ENCODE measurements around the gene PIWIL4.
"Not testable (repeated sequence)": the region's sequence is repeated elsewhere in the genome, so short reads cannot be mapped to it uniquely, and the experiment has no call there.

Gene PIWIL4

DNA sequence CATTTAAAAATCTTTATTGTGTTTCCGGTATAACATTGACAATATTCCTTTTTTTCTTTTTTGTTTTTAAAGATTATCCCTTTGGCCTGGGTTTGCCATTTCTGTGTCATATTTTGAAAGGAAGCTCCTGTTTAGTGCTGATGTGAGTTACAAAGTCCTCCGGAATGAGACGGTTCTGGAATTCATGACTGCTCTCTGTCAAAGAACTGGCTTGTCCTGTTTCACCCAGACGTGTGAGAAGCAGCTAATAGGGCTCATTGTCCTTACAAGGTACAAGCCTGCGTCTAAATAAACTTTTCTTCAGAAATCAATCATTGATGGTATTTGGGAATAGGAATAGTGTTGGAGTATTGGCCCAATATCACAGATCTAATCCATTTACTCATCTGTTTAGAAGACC is 19.8 kb downstream of the PIWIL4 start:
- no peak for DNase-seq

- no peak for DNase-seq
Measured at GRCh38 chr11:94588366-94588942, 21.3 kb downstream of the PIWIL4 start.

GRCh38 chr11:94590352-94591041 is 23.3 kb downstream of the PIWIL4 start:
- DNase-seq = no peak

GRCh38 chr11:94593030-94593429 is 25.9 kb downstream of the PIWIL4 start:
- no peak for DNase-seq

DNA sequence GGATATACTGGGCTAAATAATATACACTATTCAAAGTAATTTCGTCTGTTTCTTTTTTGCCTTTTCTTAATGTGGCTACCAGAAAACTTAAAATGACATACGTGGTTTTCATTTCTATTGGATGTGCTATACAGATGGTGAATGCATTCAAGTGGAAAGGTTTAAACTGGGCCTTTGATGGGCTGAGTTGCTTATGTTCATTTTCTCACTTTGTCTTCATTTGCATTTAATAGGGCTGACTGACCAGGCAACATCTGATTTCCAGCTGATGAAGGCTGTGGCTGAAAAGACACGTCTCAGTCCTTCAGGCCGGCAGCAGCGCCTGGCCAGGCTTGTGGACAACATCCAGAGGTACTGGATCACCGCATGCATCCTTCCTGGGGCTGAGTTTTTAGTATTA is 27.9 kb downstream of the PIWIL4 start:
- DNase-seq = no peak

- no peak for DNase-seq
Measured at GRCh38 chr11:94597896-94598295, 30.7 kb downstream of the PIWIL4 start.

GRCh38 chr11:94599510-94599909 is 32.3 kb downstream of the PIWIL4 start:
- no peak for DNase-seq

GRCh38 chr11:94602430-94603372 is 35.5 kb downstream of the PIWIL4 start:
- DNase-seq = peak; percentile 19

- DNase-seq = no peak
Measured at GRCh38 chr11:94603587-94603986, 36.4 kb downstream of the PIWIL4 start.

- no peak for DNase-seq
Measured at GRCh38 chr11:94604482-94604881, 37.3 kb downstream of the PIWIL4 start.

DNA sequence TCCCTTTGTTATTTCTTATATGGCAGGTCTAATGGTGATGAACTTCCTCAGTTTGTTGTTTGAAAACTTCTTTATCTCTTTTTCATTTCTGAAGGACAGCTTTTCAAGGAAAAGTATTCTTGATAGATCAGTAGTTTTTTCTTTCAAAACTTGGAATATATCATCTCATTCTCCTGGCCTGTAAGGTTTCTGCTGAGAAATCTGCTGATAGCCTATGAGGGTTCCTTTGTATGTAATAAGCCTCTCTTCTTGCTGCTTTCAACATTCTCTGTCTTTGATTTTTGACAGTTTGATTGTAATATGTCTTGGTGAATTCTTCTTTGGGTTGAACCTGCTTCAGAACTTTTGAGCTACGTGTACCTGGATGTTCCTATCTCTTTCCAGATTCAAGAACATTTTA is 46.0 kb downstream of the PIWIL4 start:
- no peak for DNase-seq

- DNase-seq = peak; percentile 46
Measured at GRCh38 chr11:94623120-94623735, 56.1 kb downstream of the PIWIL4 start.

- DNase-seq = not testable (repeated sequence)
Measured at GRCh38 chr11:94625422-94625821, 58.3 kb downstream of the PIWIL4 start.

GRCh38 chr11:94627003-94627560 is 59.9 kb downstream of the PIWIL4 start:
- not testable (repeated sequence) for DNase-seq

GRCh38 chr11:94629741-94630140 is 62.6 kb downstream of the PIWIL4 start:
- DNase-seq = no peak

GRCh38 chr11:94630221-94630620 is 63.1 kb downstream of the PIWIL4 start:
- DNase-seq = no peak

DNA sequence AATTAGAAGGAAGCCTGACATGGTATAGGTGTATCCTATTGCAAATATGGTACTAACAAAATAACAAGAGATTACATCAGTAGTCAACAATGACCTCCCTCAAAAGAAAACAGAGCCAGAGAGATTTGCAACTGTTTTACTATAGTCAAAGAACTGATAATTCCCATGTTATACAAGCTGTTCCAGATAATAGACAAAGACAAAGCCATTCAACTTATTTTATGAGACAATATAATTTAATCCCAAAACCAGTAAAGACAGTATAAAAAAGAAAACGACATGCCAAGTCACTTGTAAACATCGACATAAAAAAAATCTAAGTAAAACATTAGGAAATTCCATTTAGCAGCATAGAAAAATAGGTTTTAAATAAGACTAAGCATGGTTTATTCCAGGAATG is 65.2 kb downstream of the PIWIL4 start:
- no peak for DNase-seq

- DNase-seq = no peak
Measured at GRCh38 chr11:94635072-94635471, 67.9 kb downstream of the PIWIL4 start.

DNA sequence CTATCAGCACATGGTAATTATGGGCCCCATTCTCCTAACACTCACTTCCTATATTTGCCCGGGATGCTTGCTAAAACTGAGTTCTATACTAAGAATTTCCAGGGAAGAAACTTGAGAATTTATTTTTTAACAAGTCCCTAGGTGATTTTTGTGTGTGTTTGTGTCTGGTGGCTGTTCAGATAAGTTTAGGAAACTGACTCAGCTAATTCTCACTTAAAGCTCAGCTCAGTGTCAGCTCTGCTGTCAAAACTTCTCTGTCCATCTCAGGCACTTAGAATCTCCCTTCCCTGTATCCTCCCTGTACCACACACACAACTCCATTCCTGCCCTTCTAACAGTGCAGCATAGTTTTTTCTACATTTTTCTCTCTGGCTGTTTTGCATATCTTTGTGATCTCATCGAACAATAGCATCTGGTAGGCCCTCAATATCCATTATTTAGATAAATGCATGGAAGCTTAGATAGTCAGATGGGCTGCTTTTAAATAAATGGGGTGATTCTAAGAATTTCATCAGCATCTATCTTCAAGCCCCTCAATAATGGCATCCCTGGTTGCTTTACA is 69.3 kb downstream of the PIWIL4 start:
- DNase-seq = no peak

DNA sequence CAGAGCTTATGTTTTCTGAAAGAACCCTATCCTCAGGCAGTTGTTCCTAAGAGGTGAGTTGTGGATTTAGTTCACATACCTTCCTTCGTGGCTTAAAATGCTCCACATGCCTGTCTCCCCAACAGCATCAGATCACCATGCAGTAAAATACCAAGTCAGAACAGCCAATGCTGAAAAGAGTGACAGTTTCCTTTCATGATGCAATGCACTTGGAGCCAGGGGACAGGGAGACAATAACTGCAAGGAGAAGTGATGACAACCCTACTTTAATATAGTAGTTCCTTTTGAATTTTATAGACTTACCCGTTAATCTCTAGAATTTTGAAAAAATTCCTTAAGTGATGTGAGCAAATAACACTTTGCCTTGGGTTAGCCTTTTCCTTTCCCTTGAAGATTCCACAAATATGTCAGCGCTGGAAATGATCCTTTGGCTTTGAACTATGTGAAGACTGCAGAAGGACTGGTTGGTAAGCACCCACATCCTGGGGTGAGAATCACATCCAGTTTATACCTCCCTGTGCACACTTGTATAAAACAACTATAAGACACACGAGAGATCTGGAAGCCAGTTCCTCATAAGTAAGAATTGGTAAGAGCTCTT is 71.2 kb downstream of the PIWIL4 start:
- DNase-seq = no peak

DNA sequence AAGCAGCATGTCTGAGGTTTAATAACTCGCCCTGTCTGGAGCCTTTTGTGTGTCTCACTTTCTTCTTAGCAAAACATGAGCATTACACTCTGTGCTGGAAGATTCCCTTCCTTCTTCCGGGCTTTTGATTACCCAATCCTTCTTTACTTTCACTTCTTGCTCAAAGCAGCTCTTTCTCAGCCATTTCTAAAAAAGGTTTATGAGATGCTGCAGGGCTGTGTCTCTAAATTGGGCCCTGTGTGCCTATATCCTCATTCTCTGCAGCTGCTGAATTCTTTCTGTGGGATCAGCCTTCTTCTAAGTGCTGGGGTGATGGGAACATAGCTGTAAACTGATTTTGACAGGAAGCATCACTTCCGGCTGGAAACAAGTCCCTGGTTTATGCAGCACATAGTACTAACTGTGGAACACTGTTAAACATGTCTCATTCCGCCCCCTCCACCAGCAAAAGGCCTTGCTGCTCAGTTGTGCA is 71.8 kb downstream of the PIWIL4 start:
- DNase-seq = no peak

Measured in RPMI8226 (cell line).